Adrenal gland (tissue), 19 donors: Measurements from ENCODE around the gene NOL6. TPM values are rescaled to one million over a fixed set of nuclear protein-coding genes. Genes with fewer than 3 reads are reported as not detected.
"Not testable (repeated sequence)": the region's sequence is repeated elsewhere in the genome, so short reads cannot be mapped to it uniquely, and the experiment has no call there.

Experiments used
- DNase-seq, 7 donors: peaks; one replicate each; pipeline ENCODE4 v3.0.0-alpha.2; 2019 to 2020
- H3K27ac ChIP-seq, 5 donors: fragments of 200-600 bp; sonication (generic) in 4 of 5; 1 replicate in 3 of 5; 2 replicates in 2 of 5; pipeline versions ENCODE4 v1.5.1 to v1.8.0; 2016 to 2020; ENCODE audit warnings: mild to moderate bottlenecking in 1 of 5
- H3K27me3 ChIP-seq: fragments of 200-600 bp; 2 replicates; pipeline ENCODE4 v1.8.0; 2021
- H3K36me3 ChIP-seq, 2 donors: fragments of 200-600 bp; replicated peaks in 1 of 2; 1 replicate in 1 of 2; 2 replicates in 1 of 2; pipeline versions ENCODE4 v1.5.1 to v1.8.0; 2018 to 2022
- H3K4me1 ChIP-seq, 2 donors: fragments of 200-600 bp; replicated peaks in 1 of 2; 1 replicate in 1 of 2; 2 replicates in 1 of 2; pipeline versions ENCODE4 v1.5.1 to v1.8.0; 2018 to 2021
- H3K4me3 ChIP-seq, 4 donors: fragments of 200-600 bp; sonication (generic) in 3 of 4; one replicate each; pipeline ENCODE4 v1.5.1; 2016 to 2018
- H3K9me3 ChIP-seq, 3 donors: fragments of 200-600 bp; sonication (generic) in 1 of 3; replicated peaks in 1 of 3; 1 replicate in 2 of 3; 2 replicates in 1 of 3; pipeline versions ENCODE4 v1.5.1 to v1.8.0; 2016 to 2021
- CTCF ChIP-seq, 6 experiments: fragments of 450-650 bp in 4 of 6; fragments of 200-600 bp in 2 of 6; sonication (generic) in 1 of 6; IDR thresholded peaks; 1 replicate in 5 of 6; 2 replicates in 1 of 6; pipeline versions ENCODE4 v1.5.1 to v1.8.0; 2016 to 2021; ENCODE audit warnings: antibody characterized with exemption in 6 of 6, mild to moderate bottlenecking in 2 of 6, moderate library complexity in 1 of 6
- POLR2A ChIP-seq, 2 donors: fragments of 450-650 bp; IDR thresholded peaks; one replicate each; pipeline ENCODE4 v1.6.1; 2017; ENCODE audit warnings: antibody characterized with exemption in 2 of 2, mild to moderate bottlenecking in 2 of 2, moderate library complexity in 1 of 2
- WGBS, 4 donors: extraction: QIAGEN DNeasy Blood & Tissue Kit in 2 of 4; methylation state at CpG; one replicate each; pipeline versions ENCODE4 v1.1.5 to v1.1.7; 2013 to 2017; 5-methylcytosine and 5-hydroxymethylcytosine counted together
- intact Hi-C, 2 donors: fragments of 100-400 bp; cut with DNase I; formaldehyde crosslinking; loops; one replicate each; pipeline versions ENCODE4 v1.14.1 to v1.15.0; 2022 to 2023
- long read RNA-seq, 10 donors: library from polyadenylated mRNA in 3 of 10; unstranded in 2 of 10; stranded (forward) in 1 of 10; transcript quantifications; one replicate each; pipeline ENCODE4 v2.0.0 and lab custom pipeline, GENCODE V29; 2021 to 2026
- polyA plus RNA-seq, 3 donors: library from polyadenylated mRNA; stranded (reverse); fragments of 200-250 nt in 2 of 3; fragments of 350-450 nt in 1 of 3; fragmentation: Illumina TruSeq in 1 of 3; extraction: RNeasy Lipid Tissue Mini Kit (QIAGEN cat#74804) in 1 of 3; gene quantifications; one replicate each; pipeline ENCODE4 v1.2.3, GENCODE V29; 2013 to 2014
- total RNA-seq, 9 donors: library from RNA; depleted of rRNA in 4 of 9; stranded (reverse); fragments of >200 nt in 4 of 9; fragments of 120-200 nt in 1 of 9; fragmentation: NEBNext Ultra II Directional in 1 of 9; extraction: Animal tissue kit (Norgen Biotek cat#: 25700) in 1 of 9; gene quantifications; one replicate each; pipeline versions ENCODE4 v1.1.0 to v1.2.4, GENCODE V29; 2013 to 2023
- donor health status: healthy with polysubstance abuse.
- donor health status: Bipolar disorder and iron deficiency.
- donor health status: DM: yes; HTN: yes; CAD: no.
- donor health status: DM: no; HTN: no; CAD: no.
- donor health status: DM: no; HTN: no; CAD: no.
- donor health status: DM: yes; HTN: yes; CAD: no.

NOL6 gene
- total RNA-seq (10 to 100 TPM; 17.0 to 45.7 (median 25.1) TPM), polyA plus RNA-seq (10 to 100 TPM; 36.9 to 45.1 (median 44.0) TPM)
- long read RNA-seq, donor 1, partial matches to known transcripts: 0 of 1 reads
- long read RNA-seq, donor 1, other reads (novel, unspliced or antisense): 0 of 1 reads
- long read RNA-seq, donor 2, partial matches to known transcripts: 10 of 12 reads
- long read RNA-seq, donor 2, other reads (novel, unspliced or antisense): 0 of 12 reads
- long read RNA-seq, donor 3: 0 reads
- long read RNA-seq, donor 4, partial matches to known transcripts: 1 of 1 reads
- long read RNA-seq, donor 4, other reads (novel, unspliced or antisense): 0 of 1 reads
- long read RNA-seq, donor 5, full-length matches to known transcripts: 16 of 30 reads
- long read RNA-seq, donor 5, partial matches to known transcripts: 10 of 30 reads
- long read RNA-seq, donor 5, other reads (novel, unspliced or antisense): 4 of 30 reads
- long read RNA-seq, donor 6, partial matches to known transcripts: 0 of 5 reads
- long read RNA-seq, donor 6, other reads (novel, unspliced or antisense): 5 of 5 reads
- long read RNA-seq, donor 7, full-length matches to known transcripts: 1 of 1 reads
- long read RNA-seq, donor 7, partial matches to known transcripts: 0 of 1 reads
- long read RNA-seq, donor 7, other reads (novel, unspliced or antisense): 0 of 1 reads
- long read RNA-seq, donor 8: 0 reads
- long read RNA-seq, donor 9: 0 reads
- long read RNA-seq, donor 10: 0 reads

- H3K4me3 ChIP-seq: peak within 1 kb of the TSS; percentile 74 to 97 (median 87)
- 0 to 1% (median 1%) methylated on average over 25 to 32 of the region's 32 CpGs for WGBS, 4 donors
- H3K4me1 ChIP-seq: peaks cover 12 to 17% of the 10 kb centered on the region in 2 donors
- peak; percentile 98 to 100 (median 99) for DNase-seq
- TF ChIP-seq CTCF (IDR thresholded peaks at IDR 0.05) (no peak), POLR2A (IDR thresholded peaks at IDR 0.05) (peak; percentile 49 to 78)
- H3K27ac ChIP-seq: peak within 1 kb of the TSS in 2 of 5 donors; percentile 54 to 72
- H3K27me3 ChIP-seq: no peaks in the 10 kb centered on the region
- H3K9me3 ChIP-seq: no peaks in the 10 kb centered on the region
- peaks cover 0 to 33% of the 10 kb centered on the region in 2 donors for H3K36me3 ChIP-seq
- intact Hi-C loops: no loop called here
Observed at GRCh38 chr9:33473643-33474352, at the start of gene NOL6. NOL6 (minus strand) TSS chr9:33473924; CDS start chr9:33473842, 82 bp downstream.

- H3K36me3 ChIP-seq, DNase-seq, H3K4me1 ChIP-seq, intact Hi-C loops, H3K27ac ChIP-seq, H3K9me3 ChIP-seq, H3K4me3 ChIP-seq: not testable (repeated sequence)
- peaks cover 45% of the 10 kb centered on the region for H3K27me3 ChIP-seq
- whole genome bisulfite sequencing, 4 donors: 60 to 87% (median 77%) methylated on average over 6 of the region's 6 CpGs
Observed at GRCh38 chr9:33521861-33522260, 48.1 kb upstream of the NOL6 start.

GRCh38 chr9:33517934-33518577, 44.3 kb upstream of the NOL6 start:
- WGBS, 4 donors: 37 to 48% (median 41%) methylated on average over 6 of the region's 6 CpGs

GRCh38 chr9:33517373-33517772, 43.6 kb upstream of the NOL6 start:
- 59 to 73% (median 68%) methylated on average over 2 of the region's 2 CpGs for WGBS, 4 donors
- Histone ChIP-seq H3K27me3 (peaks cover 12% of the 10 kb centered on the region), H3K9me3 (no peaks in the 10 kb centered on the region), H3K27ac (no peak overlapping the region), H3K36me3 (no peaks in the 10 kb centered on the region), H3K4me1 (no peaks in the 10 kb centered on the region), H3K4me3 (no peak overlapping the region)
- no peak for TF ChIP-seq POLR2A (IDR thresholded peaks at IDR 0.05)
- TF ChIP-seq CTCF (IDR thresholded peaks at IDR 0.05): peak; percentile 39 to 64 (median 50)
- peak in 1 of 7 donors; percentile 35 for DNase-seq
- intact Hi-C loops: no loop called here

More at GRCh38 chr9:33517934-33518577, 44.3 kb upstream of the NOL6 start:
- DNase-seq, H3K4me1 ChIP-seq, intact Hi-C loops, H3K27ac ChIP-seq, H3K4me3 ChIP-seq, H3K9me3 ChIP-seq, H3K36me3 ChIP-seq: not testable (repeated sequence)
- peaks cover 12% of the 10 kb centered on the region for H3K27me3 ChIP-seq

GRCh38 chr9:33516397-33516796, 42.7 kb upstream of the NOL6 start:
- H3K9me3 ChIP-seq, H3K27me3 ChIP-seq, intact Hi-C loops, H3K4me3 ChIP-seq, H3K36me3 ChIP-seq, H3K4me1 ChIP-seq, DNase-seq, H3K27ac ChIP-seq: not testable (repeated sequence)
- WGBS, 4 donors: 83 to 100% (median 95%) methylated on average over 1 of the region's 1 CpG

- H3K27me3 ChIP-seq, H3K9me3 ChIP-seq, H3K36me3 ChIP-seq, intact Hi-C loops, H3K27ac ChIP-seq, DNase-seq, H3K4me1 ChIP-seq, H3K4me3 ChIP-seq: not testable (repeated sequence)
- 49 to 60% (median 56%) methylated on average over 2 of the region's 2 CpGs; no CpG with 5 or more reads in 1 of the 4 donors for WGBS, 4 donors
Observed at GRCh38 chr9:33515342-33515995, 41.7 kb upstream of the NOL6 start.

GRCh38 chr9:33512535-33512934, 38.8 kb upstream of the NOL6 start:
- H3K4me3 ChIP-seq, H3K27ac ChIP-seq, H3K36me3 ChIP-seq, H3K4me1 ChIP-seq, H3K9me3 ChIP-seq, DNase-seq, H3K27me3 ChIP-seq, intact Hi-C loops: not testable (repeated sequence)
- 82 to 96% (median 87%) methylated on average over 2 of the region's 2 CpGs for WGBS, 4 donors

GRCh38 chr9:33511184-33511517, 37.4 kb upstream of the NOL6 start:
- intact Hi-C loops, H3K36me3 ChIP-seq, H3K9me3 ChIP-seq, H3K4me1 ChIP-seq, DNase-seq, H3K27me3 ChIP-seq: not testable (repeated sequence)
- Histone ChIP-seq H3K27ac (peak overlapping the region in 4 of 5 donors; percentile 72 to 90 (median 86)), H3K4me3 (peak overlapping the region in 3 of 4 donors; percentile 72 to 94 (median 74))
- WGBS, 4 donors: 0 to 1% (median 0%) methylated on average over 8 of the region's 8 CpGs
